Measurements from ENCODE around the gene ETV5. TPM values are rescaled to one million over a fixed set of nuclear protein-coding genes. Genes with fewer than 3 reads are reported as not detected.

Gene ETV5
- total RNA-seq = 26.1 TPM

GRCh38 chr3:186108941-186109865 lies at the start of gene ETV5:
ETV5 (minus strand) TSS chr3:186109089; CDS start chr3:186105868, 3,221 bp downstream.
- DNase-seq = peak; percentile 100

GRCh38 chr3:186154641-186155040 lies 45.8 kb upstream of the ETV5 start:
- DNase-seq = no peak

- DNase-seq = no peak
Observed at GRCh38 chr3:186152889-186153292, 44.0 kb upstream of the ETV5 start.

GRCh38 chr3:186152361-186152798 lies 43.5 kb upstream of the ETV5 start:
- DNase-seq = no peak

- no peak for DNase-seq
Observed at GRCh38 chr3:186151077-186151971, 42.4 kb upstream of the ETV5 start.

DNA sequence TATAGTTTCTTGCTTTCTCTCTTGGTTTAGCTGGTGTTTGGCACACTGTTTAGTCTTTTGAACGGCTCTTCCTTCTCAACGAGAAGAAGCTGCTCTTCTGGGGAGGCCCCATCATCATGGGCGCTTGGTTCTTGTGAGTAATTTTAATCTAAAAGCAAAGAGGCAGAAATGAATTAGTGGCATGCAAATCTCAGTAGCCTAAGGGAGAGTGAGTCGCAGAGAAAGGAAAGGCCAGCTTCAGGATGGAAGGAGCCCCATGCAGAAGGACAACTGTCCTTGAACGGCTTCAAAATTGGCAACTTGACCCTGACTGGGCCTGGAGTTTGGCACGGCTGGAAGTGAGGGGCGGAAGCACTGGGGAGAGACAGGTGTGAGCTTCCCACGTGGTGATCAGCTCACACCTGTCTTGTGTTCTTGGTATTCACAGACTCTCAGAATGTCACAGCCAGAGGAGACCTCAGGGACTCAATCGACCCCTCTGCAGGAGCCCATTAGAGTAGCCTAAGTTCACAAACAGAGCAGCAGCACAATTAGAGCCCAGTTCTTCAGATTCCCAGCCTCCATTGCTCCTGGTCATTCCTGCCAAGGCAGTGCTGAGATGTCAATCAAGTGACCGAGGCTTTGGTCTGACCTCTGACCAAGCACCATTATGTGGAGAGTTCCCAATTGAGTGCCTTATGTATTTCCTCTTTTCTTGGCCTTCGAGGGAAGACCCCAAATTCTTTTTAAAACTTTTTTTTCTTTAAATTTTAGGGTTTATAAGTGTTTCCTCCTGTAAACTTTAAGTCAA lies 41.3 kb upstream of the ETV5 start:
- DNase-seq = no peak

GRCh38 chr3:186149319-186149960 lies 40.6 kb upstream of the ETV5 start:
- DNase-seq = no peak

- DNase-seq = no peak
Observed at GRCh38 chr3:186144257-186144656, 35.4 kb upstream of the ETV5 start.

DNA sequence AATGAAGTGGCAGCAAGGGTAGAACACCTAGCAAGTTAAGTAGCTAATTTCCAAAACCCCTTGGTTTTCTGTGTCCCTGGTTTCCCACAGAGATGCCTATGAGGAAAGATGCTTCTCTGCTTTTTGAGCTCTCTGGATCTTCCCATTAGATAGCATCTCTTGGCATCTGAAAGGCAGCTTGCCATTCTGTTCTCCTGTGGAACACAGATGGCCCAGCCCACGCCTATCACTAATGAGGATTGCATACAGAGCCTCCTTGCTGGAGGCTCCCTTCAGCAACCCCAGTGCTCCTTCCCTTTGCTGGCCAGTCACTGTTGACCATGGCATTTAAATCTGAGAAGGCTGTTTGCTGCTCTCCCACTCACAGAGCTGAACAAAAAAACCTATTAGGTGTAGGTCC lies 34.4 kb upstream of the ETV5 start:
- DNase-seq = no peak

- DNase-seq = no peak
Observed at GRCh38 chr3:186142393-186142932, 33.6 kb upstream of the ETV5 start.

GRCh38 chr3:186141790-186142189 lies 32.9 kb upstream of the ETV5 start:
- DNase-seq = no peak

DNA sequence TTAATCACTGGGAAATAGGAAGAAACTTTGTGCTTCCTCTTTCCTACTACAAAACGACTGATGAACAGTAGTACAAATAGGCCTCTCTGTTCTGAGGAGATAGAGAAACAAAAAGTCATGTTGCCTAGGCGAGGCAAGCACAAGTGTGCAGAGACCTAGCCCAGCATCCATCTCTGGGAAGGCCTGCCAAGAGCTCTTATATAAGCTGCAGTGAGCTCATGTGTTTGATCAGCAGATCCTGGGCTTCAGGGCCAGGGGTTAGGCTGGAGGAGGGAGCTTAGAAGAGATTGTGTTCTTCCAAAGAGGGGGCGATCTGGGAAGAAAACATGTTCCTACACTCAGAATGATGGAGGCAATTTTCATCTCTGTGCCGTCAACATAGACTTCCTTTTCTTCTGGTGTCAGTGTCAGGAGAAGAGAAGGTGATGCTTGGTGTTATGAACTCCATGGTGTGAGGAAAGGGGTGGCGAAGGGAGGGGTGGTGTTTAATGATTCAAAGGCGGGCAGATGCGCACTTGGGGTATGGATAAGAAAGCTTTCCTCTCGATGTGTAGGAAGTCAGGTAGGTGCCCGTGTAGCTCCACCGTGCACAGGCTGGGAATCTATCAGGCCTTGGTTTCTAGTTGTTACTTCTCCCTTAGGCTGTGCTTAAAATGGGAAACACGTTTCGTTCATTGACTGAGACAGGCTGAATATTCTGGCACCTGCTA lies 29.5 kb upstream of the ETV5 start:
- DNase-seq = no peak

DNA sequence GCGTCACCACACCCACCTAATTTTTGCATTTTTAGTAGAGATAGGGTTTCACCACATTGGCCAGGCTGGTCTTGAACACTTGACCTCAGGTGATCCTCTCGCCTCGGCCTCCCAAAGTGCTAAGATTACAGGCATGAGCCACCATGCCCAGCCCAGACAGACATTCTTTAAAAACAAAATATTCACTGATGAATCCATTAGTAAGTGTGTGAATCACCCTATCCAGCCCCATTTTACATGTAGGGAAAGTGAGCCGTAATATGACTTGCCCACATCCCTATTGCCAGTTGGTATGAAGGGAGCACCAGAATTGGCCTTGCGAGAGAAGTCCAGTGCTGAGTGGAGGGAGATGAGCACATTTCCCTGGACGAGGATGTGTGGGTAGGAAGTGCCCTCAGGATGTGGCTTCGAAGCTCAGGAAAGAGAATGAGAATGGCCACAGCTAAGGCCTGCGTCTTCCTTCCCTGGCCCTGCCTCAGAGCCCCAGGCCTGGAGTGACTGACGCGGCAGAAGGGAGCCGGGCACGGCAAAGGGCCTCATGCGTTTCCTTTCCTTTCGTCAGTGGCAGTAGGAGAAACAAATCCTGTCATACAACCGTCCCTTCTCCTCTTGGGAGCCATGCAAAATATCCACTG lies 28.3 kb upstream of the ETV5 start:
- DNase-seq = no peak

DNA sequence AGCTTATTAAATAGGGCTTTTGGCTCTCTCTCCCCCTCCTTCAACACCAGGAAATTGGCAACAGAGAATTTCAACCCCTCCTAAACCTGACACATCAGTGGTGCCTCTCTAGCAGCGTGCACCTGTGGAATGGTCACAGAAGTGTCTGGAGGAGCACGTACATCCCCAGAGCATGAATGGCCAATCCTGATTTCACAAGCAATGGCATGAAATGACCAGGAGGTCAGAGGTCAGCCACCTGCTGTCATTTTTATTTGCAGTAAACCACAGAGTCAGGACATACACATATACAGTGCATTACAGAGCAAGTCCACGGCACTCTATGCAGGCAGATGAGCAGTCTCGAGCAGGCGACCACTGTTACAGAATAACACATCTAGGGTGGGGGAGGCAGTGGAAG lies 25.1 kb upstream of the ETV5 start:
- DNase-seq = no peak

DNA sequence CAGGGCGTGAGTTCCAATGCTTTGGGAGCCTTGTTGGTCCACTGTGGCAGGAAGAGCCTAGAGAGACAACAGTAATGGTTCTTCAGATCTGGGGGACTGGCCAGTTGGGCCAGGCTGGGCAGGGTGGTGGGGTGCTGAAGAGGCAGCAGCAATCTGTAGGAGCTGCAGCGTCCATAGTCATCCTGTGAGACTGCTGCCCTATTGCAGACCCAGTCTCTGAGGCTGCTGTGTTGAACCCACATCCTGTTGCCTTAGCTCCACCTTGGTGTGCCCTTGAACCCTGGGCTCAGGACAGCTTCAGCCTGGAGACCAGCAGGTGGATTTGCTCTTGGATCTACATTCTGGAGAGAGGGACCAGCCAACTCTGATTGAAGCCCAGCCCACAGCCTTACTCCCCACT lies 23.6 kb upstream of the ETV5 start:
- no peak for DNase-seq

DNA sequence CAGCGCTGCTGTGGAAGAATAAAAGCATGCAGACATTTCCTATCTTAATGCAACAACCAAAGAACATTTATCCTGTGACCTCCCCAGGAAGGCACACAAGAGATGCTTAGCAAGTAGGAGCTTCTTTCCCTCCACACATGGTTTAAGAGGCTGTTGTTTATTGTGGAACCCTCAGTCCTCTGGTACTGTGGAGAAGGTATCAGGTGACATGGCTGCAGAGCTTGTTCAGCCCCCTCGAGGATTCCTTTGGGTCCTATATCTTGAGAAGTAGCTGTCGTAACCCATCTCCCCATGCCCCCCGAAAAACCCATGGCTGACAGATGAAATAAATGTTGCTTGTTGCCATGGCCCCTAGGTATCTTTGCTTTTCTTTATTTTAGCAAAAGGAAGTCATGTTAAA lies 20.3 kb upstream of the ETV5 start:
- no peak for DNase-seq

DNA sequence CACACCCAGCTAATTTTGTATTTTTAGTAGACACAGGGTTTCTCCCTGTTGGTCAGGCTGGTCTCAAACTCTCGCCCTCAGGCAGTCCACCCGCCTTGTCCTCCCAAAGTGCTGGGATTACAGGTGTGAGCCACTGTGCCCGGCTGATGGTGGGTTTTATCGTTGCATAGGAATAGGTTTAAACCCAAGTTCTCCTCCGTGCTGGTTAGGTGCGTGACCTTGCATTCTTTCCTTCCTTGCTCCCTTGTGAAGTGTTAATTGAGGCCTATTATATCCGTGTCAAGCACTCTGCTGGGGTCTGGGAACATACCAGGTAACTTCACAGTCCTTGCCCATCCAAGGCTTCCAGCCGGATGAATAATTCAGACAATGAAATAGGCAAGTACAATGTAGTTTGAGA lies 19.3 kb upstream of the ETV5 start:
- DNase-seq = no peak

DNA sequence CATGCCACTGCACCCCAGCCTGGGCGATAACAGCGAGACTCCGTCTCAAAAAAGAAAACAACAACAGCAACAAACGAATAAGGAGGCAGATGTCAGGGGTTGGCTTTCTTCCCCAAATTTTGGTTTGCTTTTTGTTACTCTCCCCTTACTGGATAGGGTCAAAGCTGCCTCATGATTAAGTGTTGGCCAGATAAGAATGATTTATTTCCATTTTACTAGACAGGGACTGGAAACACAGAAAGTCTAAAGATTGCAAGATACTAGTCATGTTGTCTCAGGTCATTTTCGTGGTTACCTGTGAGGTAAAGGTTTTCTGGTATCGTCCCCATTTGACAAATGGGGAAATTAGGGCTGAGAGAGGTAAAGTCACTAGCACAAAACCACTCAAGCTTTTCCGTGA lies 18.6 kb upstream of the ETV5 start:
- no peak for DNase-seq

- no peak for DNase-seq
Observed at GRCh38 chr3:186125118-186125517, 16.2 kb upstream of the ETV5 start.

DNA sequence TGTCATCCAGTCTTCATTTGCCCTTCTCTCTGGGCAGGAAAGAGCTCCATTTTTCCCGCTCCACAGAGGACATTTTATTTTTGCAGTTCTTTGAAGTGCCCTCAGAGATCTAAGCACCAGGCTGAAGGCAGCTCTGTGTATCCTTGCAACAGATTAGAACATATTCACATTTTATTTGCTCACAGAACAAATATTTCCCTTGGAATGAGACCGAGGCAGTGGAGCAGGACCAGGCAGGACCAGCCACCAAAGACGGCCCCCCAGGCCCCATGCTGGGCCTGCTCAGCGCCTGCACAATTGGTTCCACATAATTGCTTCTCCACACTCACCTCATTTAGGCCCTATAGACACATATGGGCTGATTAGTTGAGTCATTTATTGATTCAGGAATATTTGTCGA lies 15.7 kb upstream of the ETV5 start:
- DNase-seq = no peak
